HepG2 (cell line): ENCODE measurements around the gene NT5C. TPM values are rescaled to one million over a fixed set of nuclear protein-coding genes. Genes with fewer than 3 reads are reported as not detected.

Experiments used
- AGO1 ChIP-seq: fragments of 200-400 bp; formaldehyde crosslinking; IDR thresholded peaks from 2 replicates; pipeline ENCODE4 v1.6.1; 2017; ENCODE audit warnings: mild to moderate bottlenecking, low read depth, low read length, moderate library complexity; ENCODE audit not compliant: poor library complexity, severe bottlenecking
- ARNTL ChIP-seq: sonication (generic); formaldehyde crosslinking; IDR thresholded peaks from 2 replicates; pipeline ENCODE4 v1.4.0; 2020; ENCODE audit warnings: mild to moderate bottlenecking, missing genetic modification reagents
- MBNL3 ChIP-seq: fragments of 250-450 bp; sonication (Bioruptor Pico); conservative IDR thresholded peaks from 2 replicates; pipeline ENCODE4 v1.8.0; 2022; ENCODE audit warnings: mild to moderate bottlenecking, inconsistent platforms
- NFATC3 ChIP-seq: sonication (generic); formaldehyde crosslinking; IDR thresholded peaks from 2 replicates; pipeline ENCODE4 v1.5.1; 2020; ENCODE audit warnings: mild to moderate bottlenecking, missing genetic modification reagents
- PITX1 ChIP-seq: sonication (generic); formaldehyde crosslinking; IDR thresholded peaks from 2 replicates; pipeline ENCODE4 v1.5.1; 2020; ENCODE audit warnings: mild to moderate bottlenecking, missing genetic modification reagents
- RAD51 ChIP-seq: fragments of 450-650 bp; IDR thresholded peaks from 2 replicates; pipeline ENCODE4 v1.6.1; 2016; ENCODE audit warnings: borderline replicate concordance
- SIN3A ChIP-seq: IDR thresholded peaks from 2 replicates; pipeline ENCODE4 v1.6.1; 2011; ENCODE audit warnings: low read depth, mild to moderate bottlenecking, control low read depth, low read length, borderline replicate concordance
- ZNF468 ChIP-seq: sonication (generic); formaldehyde crosslinking; IDR thresholded peaks from 2 replicates; pipeline ENCODE4 v1.8.0; 2022; ENCODE audit warnings: mild to moderate bottlenecking, moderate library complexity, missing genetic modification reagents
- ZNF484 ChIP-seq: sonication (generic); formaldehyde crosslinking; IDR thresholded peaks from 2 replicates; pipeline ENCODE4 v1.5.1; 2020; ENCODE audit warnings: mild to moderate bottlenecking, low read depth, missing genetic modification reagents, borderline replicate concordance
- ZNF530 ChIP-seq: sonication (generic); formaldehyde crosslinking; IDR thresholded peaks from 2 replicates; pipeline ENCODE4 v1.5.0; 2020; ENCODE audit warnings: low read depth, mild to moderate bottlenecking, missing genetic modification reagents
- ZNF660 ChIP-seq: sonication (generic); formaldehyde crosslinking; IDR thresholded peaks from 2 replicates; pipeline ENCODE4 v1.5.1; 2020; ENCODE audit warnings: mild to moderate bottlenecking, low read depth, missing genetic modification reagents, borderline replicate concordance
- polyA plus RNA-seq, 8 experiments: library from polyadenylated mRNA; depleted of rRNA in 3 of 8; stranded (reverse) in 7 of 8; unstranded in 1 of 8; fragments of >200 nt; fragmentation: Illumina TruSeq in 4 of 8; extraction: Trizol in 4 of 8; gene quantifications; 2 replicates each; pipeline versions ENCODE4 v1.2.1 to v1.2.3, GENCODE V29; 2011 to 2016; ENCODE audit warnings: low read depth in 4 of 8, missing spikeins in 1 of 8, mixed read lengths in 1 of 8; ENCODE audit not compliant: insufficient read depth in 1 of 8
- total RNA-seq, 5 experiments: library from RNA; depleted of rRNA; stranded (reverse); fragments of >200 nt; fragmentation: Illumina TruSeq; extraction: Trizol; gene quantifications; 2 replicates each; pipeline ENCODE4 v1.2.3, GENCODE V29; 2016; ENCODE audit warnings: low read depth in 1 of 5
- TF ChIP-seq, protein P1 (sequence below): sonication (generic); formaldehyde crosslinking; IDR thresholded peaks from 2 replicates; pipeline ENCODE4 v1.4.0; 2020; ENCODE audit warnings: missing genetic modification reagents, borderline replicate concordance
- TF ChIP-seq, protein P2 (sequence below): sonication (generic); formaldehyde crosslinking; IDR thresholded peaks from 2 replicates; pipeline ENCODE4 v1.5.1; 2020; ENCODE audit warnings: missing genetic modification reagents, mild to moderate bottlenecking, borderline replicate concordance
- TF ChIP-seq, protein P3 (sequence below): sonication (generic); formaldehyde crosslinking; conservative IDR thresholded peaks from 2 replicates; pipeline ENCODE4 v1.8.0; 2022; ENCODE audit warnings: mild to moderate bottlenecking, moderate library complexity, missing genetic modification reagents
- TF ChIP-seq, protein P4 (sequence below): sonication (generic); formaldehyde crosslinking; IDR thresholded peaks from 2 replicates; pipeline ENCODE4 v1.4.0; 2020; ENCODE audit warnings: missing genetic modification reagents, low read depth, mild to moderate bottlenecking, borderline replicate concordance
- TF ChIP-seq, protein P5 (sequence below): sonication (generic); formaldehyde crosslinking; IDR thresholded peaks from 2 replicates; pipeline ENCODE4 v1.4.0; 2020; ENCODE audit warnings: mild to moderate bottlenecking, missing genetic modification reagents, borderline replicate concordance

Gene NT5C
- total and polyA plus RNA-seq, 2 of the 13 experiments (the other 11 are each of a cell fraction or from before 2014, with no cell fraction given) = 42.8 to 48.6 TPM

DNA sequence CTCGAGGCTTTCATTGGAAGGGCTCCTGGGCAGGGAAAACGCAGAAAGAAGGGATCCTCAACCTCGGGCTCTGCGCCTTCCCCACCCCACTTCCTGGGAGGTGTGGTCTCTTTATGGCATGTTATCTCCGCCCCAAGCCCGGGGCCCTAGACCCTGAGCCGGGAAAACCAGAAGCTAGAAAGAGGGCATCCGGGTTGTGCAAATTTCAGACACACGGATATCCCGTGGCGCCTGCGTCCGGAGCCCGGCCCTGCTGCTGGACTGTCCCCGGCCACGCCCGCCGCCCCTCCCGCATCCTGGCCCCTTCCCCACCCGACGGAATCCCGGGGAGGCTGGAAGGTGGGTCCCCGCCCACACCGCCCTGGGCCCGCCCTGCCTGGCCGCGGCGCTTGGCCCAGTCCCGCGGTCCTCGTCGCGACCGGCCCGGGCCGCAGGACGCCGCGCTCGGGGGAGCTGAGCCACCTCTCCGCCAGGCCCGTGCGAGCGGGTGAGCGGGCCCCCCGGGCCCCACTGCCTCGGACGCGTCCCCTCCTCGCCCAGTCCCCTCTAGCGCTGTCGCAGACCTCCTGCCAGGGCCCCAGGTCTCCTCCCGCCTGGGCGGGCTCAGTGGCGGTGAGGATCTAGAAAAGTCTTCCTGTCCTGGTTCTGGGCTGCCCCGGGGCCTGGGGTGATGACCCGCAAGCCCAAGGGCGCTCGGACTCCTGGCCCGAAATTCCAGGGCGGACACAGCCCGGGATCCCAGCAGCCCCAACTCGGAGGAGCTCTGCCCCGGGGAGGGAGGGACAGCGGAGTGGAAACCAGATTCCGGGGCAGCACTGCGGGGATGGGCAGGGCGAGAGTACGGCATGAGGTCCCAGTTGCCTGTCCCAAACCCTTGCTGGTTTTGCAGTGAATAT, 43.7 kb downstream of the NT5C start, which contains the start of gene SLC16A5 (continued):
- TF ChIP-seq, protein P1, sequence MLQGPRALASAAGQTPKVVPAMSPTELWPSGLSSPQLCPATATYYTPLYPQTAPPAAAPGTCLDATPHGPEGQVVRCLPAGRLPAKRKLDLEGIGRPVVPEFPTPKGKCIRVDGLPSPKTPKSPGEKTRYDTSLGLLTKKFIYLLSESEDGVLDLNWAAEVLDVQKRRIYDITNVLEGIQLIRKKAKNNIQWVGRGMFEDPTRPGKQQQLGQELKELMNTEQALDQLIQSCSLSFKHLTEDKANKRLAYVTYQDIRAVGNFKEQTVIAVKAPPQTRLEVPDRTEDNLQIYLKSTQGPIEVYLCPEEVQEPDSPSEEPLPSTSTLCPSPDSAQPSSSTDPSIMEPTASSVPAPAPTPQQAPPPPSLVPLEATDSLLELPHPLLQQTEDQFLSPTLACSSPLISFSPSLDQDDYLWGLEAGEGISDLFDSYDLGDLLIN (CRISPR knock-in tag) = no peak
- no peak for TF ChIP-seq SIN3A
- no peak for TF ChIP-seq ZNF468
- TF ChIP-seq ZNF660 = no peak
- no peak for TF ChIP-seq AGO1
- TF ChIP-seq PITX1 (CRISPR knock-in tag) = no peak; the same call in 1 of the 2 replicates
- no peak for TF ChIP-seq RAD51
- no peak for TF ChIP-seq MBNL3
- TF ChIP-seq, protein P2, sequence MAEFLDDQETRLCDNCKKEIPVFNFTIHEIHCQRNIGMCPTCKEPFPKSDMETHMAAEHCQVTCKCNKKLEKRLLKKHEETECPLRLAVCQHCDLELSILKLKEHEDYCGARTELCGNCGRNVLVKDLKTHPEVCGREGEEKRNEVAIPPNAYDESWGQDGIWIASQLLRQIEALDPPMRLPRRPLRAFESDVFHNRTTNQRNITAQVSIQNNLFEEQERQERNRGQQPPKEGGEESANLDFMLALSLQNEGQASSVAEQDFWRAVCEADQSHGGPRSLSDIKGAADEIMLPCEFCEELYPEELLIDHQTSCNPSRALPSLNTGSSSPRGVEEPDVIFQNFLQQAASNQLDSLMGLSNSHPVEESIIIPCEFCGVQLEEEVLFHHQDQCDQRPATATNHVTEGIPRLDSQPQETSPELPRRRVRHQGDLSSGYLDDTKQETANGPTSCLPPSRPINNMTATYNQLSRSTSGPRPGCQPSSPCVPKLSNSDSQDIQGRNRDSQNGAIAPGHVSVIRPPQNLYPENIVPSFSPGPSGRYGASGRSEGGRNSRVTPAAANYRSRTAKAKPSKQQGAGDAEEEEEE (CRISPR knock-in tag) = no peak
- TF ChIP-seq ZNF530 (CRISPR knock-in tag) = no peak
- TF ChIP-seq, protein P3, sequence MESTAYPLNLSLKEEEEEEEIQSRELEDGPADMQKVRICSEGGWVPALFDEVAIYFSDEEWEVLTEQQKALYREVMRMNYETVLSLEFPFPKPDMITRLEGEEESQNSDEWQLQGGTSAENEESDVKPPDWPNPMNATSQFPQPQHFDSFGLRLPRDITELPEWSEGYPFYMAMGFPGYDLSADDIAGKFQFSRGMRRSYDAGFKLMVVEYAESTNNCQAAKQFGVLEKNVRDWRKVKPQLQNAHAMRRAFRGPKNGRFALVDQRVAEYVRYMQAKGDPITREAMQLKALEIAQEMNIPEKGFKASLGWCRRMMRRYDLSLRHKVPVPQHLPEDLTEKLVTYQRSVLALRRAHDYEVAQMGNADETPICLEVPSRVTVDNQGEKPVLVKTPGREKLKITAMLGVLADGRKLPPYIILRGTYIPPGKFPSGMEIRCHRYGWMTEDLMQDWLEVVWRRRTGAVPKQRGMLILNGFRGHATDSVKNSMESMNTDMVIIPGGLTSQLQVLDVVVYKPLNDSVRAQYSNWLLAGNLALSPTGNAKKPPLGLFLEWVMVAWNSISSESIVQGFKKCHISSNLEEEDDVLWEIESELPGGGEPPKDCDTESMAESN = peak; percentile 95
- TF ChIP-seq, protein P4, sequence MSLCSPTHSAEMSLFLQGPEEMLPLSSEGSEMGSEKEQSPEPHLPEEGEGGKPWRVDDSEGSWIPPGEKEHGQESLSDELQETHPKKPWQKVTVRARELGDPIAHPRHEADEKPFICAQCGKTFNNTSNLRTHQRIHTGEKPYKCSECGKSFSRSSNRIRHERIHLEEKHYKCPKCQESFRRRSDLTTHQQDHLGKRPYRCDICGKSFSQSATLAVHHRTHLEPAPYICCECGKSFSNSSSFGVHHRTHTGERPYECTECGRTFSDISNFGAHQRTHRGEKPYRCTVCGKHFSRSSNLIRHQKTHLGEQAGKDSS (CRISPR knock-in tag) = no peak
- TF ChIP-seq NFATC3 = no peak
- TF ChIP-seq, protein P5, sequence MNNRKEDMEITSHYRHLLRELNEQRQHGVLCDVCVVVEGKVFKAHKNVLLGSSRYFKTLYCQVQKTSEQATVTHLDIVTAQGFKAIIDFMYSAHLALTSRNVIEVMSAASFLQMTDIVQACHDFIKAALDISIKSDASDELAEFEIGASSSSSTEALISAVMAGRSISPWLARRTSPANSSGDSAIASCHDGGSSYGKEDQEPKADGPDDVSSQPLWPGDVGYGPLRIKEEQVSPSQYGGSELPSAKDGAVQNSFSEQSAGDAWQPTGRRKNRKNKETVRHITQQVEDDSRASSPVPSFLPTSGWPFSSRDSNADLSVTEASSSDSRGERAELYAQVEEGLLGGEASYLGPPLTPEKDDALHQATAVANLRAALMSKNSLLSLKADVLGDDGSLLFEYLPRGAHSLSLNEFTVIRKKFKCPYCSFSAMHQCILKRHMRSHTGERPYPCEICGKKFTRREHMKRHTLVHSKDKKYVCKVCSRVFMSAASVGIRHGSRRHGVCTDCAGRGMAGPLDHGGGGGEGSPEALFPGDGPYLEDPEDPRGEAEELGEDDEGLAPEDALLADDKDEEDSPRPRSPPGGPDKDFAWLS (CRISPR knock-in tag) = peak; percentile 81; the same call in 1 of the 2 replicates
- TF ChIP-seq ZNF484 = no peak
- 0 out of 2 replicates have a peak, but pooled peaks have one; percentile 2 for TF ChIP-seq ARNTL (CRISPR knock-in tag)
